Ovary (tissue), 3 donors: Measurements from ENCODE around the gene DNAH9.

Experiments used
- CTCF ChIP-seq, 3 donors: fragments of 450-650 bp in 2 of 3; fragments of 200-600 bp in 1 of 3; IDR thresholded peaks; one replicate each; pipeline versions ENCODE4 v1.5.1 to v1.8.0; 2016 to 2022; ENCODE audit warnings: antibody characterized with exemption in 3 of 3, mild to moderate bottlenecking in 1 of 3
- EP300 ChIP-seq: sonication (generic); formaldehyde crosslinking; IDR thresholded peaks from one replicate; pipeline ENCODE4 v1.6.1; 2017; ENCODE audit warnings: antibody characterized with exemption
- POLR2A ChIP-seq: fragments of 450-650 bp; IDR thresholded peaks from one replicate; pipeline ENCODE4 v1.6.1; 2017; ENCODE audit warnings: antibody characterized with exemption, mild to moderate bottlenecking, moderate library complexity
- donor health status: DM: no; HTN: no; CAD: no.

- TF ChIP-seq CTCF (IDR thresholded peaks at IDR 0.05) (no peak), POLR2A (no peak), EP300 (no peak)
These were observed 38.7 kb upstream of the DNAH9 start for GRCh38 chr17:11559601-11560000.
